AML-193 (cell line): ENCODE measurements around the gene SLC25A45.

Experiments
- DNase-seq, 2 experiments: peaks; one replicate each; lab custom pipeline; 2025; lab: John Stamatoyannopoulos, UW

SLC25A45 gene

GRCh38 chr11:65382033-65382803, at the start of gene SLC25A45:
Gene SLC25A45, minus strand, starts transcription at chr11:65382646. Its CDS starts 695 bp downstream, at chr11:65381951.
- DNase-seq, result peak; percentile 74 to 85

- no peak for DNase-seq
Observed at GRCh38 chr11:65431451-65432099, 49.1 kb upstream of the SLC25A45 start.

GRCh38 chr11:65430406-65431217, 48.2 kb upstream of the SLC25A45 start:
- no peak for DNase-seq

- DNase-seq, result peak; percentile 71 to 76
Observed at GRCh38 chr11:65429724-65430405, 47.4 kb upstream of the SLC25A45 start.

GRCh38 chr11:65429068-65429681, 46.7 kb upstream of the SLC25A45 start:
- peak; percentile 30 to 33 for DNase-seq

GRCh38 chr11:65428578-65429067, 46.2 kb upstream of the SLC25A45 start:
- DNase-seq, result peak in 1 of 2 experiments; percentile 11

GRCh38 chr11:65427691-65428577, 45.5 kb upstream of the SLC25A45 start:
- peak; percentile 21 to 28 for DNase-seq

GRCh38 chr11:65426839-65427690, 44.6 kb upstream of the SLC25A45 start:
- peak in 1 of 2 experiments; percentile 15 for DNase-seq

GRCh38 chr11:65425971-65426838, 43.8 kb upstream of the SLC25A45 start:
- peak; percentile 98 to 99 for DNase-seq

GRCh38 chr11:65425105-65425970, 42.9 kb upstream of the SLC25A45 start:
- peak; percentile 63 to 75 for DNase-seq

- DNase-seq, result peak; percentile 40 to 41
Observed at GRCh38 chr11:65424205-65425104, 42.0 kb upstream of the SLC25A45 start.

- peak in 1 of 2 experiments; percentile 32 for DNase-seq
Observed at GRCh38 chr11:65423516-65424204, 41.2 kb upstream of the SLC25A45 start.

- DNase-seq, result peak; percentile 77 to 78
Observed at GRCh38 chr11:65422633-65423515, 40.4 kb upstream of the SLC25A45 start, which contains the start of gene NEAT1. Gene NEAT1, plus strand, starts transcription at chr11:65422798.
